Measurements from ENCODE around the gene SKAP1. TPM values are rescaled to one million over a fixed set of nuclear protein-coding genes. Genes with fewer than 3 reads are reported as not detected.

SKAP1 gene
- total and polyA plus RNA-seq, 4 donors = 1.4 to 4.9 (median 2.5) TPM

DNA sequence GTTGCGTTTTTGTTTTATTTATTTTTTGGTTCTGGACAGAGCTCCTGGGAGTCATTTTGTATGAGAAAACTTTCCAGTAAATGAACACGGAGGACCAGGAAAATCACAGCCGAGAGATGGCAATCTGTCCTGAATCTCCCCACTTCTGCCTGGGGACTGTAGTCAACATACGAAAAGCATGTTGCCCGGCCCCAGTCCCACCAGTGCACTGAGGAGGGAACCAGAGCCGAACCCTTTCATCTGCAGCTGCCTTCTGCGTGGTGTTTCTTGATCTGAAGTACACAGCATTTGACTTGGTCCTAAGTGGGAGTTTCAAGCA is 303.5 kb downstream of the SKAP1 start:
- H3K9me3 ChIP-seq (ENCODE audit: control insufficient read depth in 4 of 4, insufficient read depth in 3 of 4, low read length in 3 of 4) = no peaks in the 10 kb centered on the region
- H3K27ac ChIP-seq (ENCODE audit: low read depth in 1 of 2, low read length in 1 of 2) = no peak overlapping the region
- TF ChIP-seq, protein P1, sequence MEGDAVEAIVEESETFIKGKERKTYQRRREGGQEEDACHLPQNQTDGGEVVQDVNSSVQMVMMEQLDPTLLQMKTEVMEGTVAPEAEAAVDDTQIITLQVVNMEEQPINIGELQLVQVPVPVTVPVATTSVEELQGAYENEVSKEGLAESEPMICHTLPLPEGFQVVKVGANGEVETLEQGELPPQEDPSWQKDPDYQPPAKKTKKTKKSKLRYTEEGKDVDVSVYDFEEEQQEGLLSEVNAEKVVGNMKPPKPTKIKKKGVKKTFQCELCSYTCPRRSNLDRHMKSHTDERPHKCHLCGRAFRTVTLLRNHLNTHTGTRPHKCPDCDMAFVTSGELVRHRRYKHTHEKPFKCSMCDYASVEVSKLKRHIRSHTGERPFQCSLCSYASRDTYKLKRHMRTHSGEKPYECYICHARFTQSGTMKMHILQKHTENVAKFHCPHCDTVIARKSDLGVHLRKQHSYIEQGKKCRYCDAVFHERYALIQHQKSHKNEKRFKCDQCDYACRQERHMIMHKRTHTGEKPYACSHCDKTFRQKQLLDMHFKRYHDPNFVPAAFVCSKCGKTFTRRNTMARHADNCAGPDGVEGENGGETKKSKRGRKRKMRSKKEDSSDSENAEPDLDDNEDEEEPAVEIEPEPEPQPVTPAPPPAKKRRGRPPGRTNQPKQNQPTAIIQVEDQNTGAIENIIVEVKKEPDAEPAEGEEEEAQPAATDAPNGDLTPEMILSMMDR (IDR thresholded peaks at IDR 0.05; ENCODE audit: control extremely low read depth, extremely low read depth) = no peak
- H3K36me3 ChIP-seq (ENCODE audit: control insufficient read depth in 4 of 4, insufficient read depth in 4 of 4, low read length in 4 of 4) = peaks cover 10 to 30% (median 16%) of the 10 kb centered on the region in 4 donors
- no peak overlapping the region for H3K4me3 ChIP-seq
- ATAC-seq (ENCODE audit: insufficient read depth, low FRiP score) (no peak), DNase-seq (no peak)
- no peaks in the 10 kb centered on the region for H3K27me3 ChIP-seq (ENCODE audit: control insufficient read depth in 3 of 3, insufficient read depth in 3 of 3, low read length in 2 of 3)
- WGBS, 2 donors = 87 to 88% methylated on average over 7 of the region's 7 CpGs
- no peaks in the 10 kb centered on the region for H3K4me1 ChIP-seq (ENCODE audit: control insufficient read depth in 5 of 5, insufficient read depth in 5 of 5, low read length in 5 of 5)
- H3K9ac ChIP-seq (ENCODE audit: insufficient read depth in 1 of 2, low read length in 2 of 2) = no peak overlapping the region

DNA sequence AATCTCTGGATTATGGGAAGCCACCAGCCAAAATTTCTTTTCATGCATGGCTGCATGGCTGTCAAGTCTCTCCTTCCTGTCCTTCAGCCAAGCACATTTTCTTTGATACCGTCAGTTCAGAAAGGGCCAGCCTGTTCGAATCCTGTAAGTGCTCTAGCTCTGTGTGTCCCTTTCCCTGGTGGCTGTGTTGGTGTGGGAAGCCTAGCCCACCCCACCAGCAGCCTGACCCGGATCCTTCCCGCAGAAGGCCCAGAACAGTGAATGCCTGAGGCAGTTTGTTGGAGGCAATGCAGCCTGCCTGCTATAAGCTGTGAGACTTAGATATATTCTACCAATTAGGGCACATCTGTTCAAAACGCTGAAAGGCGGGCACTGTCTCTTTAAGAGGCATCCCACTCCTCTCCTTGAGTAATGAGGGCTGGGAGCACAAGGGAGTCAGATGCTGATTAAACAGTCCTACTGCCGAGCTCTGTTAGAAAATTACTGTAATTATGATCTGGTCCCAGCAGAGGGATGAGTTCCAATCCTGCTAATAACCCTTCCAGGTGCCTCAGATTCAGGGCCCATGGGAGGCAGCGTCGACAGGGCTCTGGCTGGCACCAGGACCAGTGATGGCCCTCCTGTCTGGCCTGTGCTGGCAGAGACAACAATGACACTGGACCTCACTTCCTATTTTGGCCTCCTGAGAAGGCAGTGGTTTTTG is 304.0 kb downstream of the SKAP1 start:
- DNase-seq = no peak
- no peak overlapping the region for H3K27ac ChIP-seq (ENCODE audit: low read depth in 1 of 2, low read length in 1 of 2)
- no peak for ATAC-seq (ENCODE audit: insufficient read depth, low FRiP score)
- H3K9ac ChIP-seq (ENCODE audit: insufficient read depth in 1 of 2, low read length in 2 of 2) = no peak overlapping the region
- TF ChIP-seq, protein P1 (IDR thresholded peaks at IDR 0.05; ENCODE audit: control extremely low read depth, extremely low read depth) = no peak
- H3K9me3 ChIP-seq (ENCODE audit: control insufficient read depth in 4 of 4, insufficient read depth in 3 of 4, low read length in 3 of 4) = no peaks in the 10 kb centered on the region
- H3K36me3 ChIP-seq (ENCODE audit: control insufficient read depth in 4 of 4, insufficient read depth in 4 of 4, low read length in 4 of 4) = peaks cover 14 to 36% (median 20%) of the 10 kb centered on the region in 4 donors
- no peaks in the 10 kb centered on the region for H3K27me3 ChIP-seq (ENCODE audit: control insufficient read depth in 3 of 3, insufficient read depth in 3 of 3, low read length in 2 of 3)
- no peak overlapping the region for H3K4me3 ChIP-seq
- 80 to 82% methylated on average over 9 of the region's 9 CpGs for WGBS, 2 donors
- no peaks in the 10 kb centered on the region for H3K4me1 ChIP-seq (ENCODE audit: control insufficient read depth in 5 of 5, insufficient read depth in 5 of 5, low read length in 5 of 5)

GRCh38 chr17:48123776-48124388 is 306.1 kb downstream of the SKAP1 start:
- H3K4me3 ChIP-seq = no peak overlapping the region
- H3K27ac ChIP-seq (ENCODE audit: low read depth in 1 of 2, low read length in 1 of 2) = no peak overlapping the region
- DNase-seq (no peak), ATAC-seq (ENCODE audit: insufficient read depth, low FRiP score) (no peak)
- TF ChIP-seq, protein P1 (IDR thresholded peaks at IDR 0.05; ENCODE audit: control extremely low read depth, extremely low read depth) = no peak
- H3K9ac ChIP-seq (ENCODE audit: insufficient read depth in 1 of 2, low read length in 2 of 2) = no peak overlapping the region
- H3K9me3 ChIP-seq (ENCODE audit: control insufficient read depth in 4 of 4, insufficient read depth in 3 of 4, low read length in 3 of 4) = no peaks in the 10 kb centered on the region
- no peaks in the 10 kb centered on the region for H3K27me3 ChIP-seq (ENCODE audit: control insufficient read depth in 3 of 3, insufficient read depth in 3 of 3, low read length in 2 of 3)
- no peaks in the 10 kb centered on the region for H3K4me1 ChIP-seq (ENCODE audit: control insufficient read depth in 5 of 5, insufficient read depth in 5 of 5, low read length in 5 of 5)
- H3K36me3 ChIP-seq (ENCODE audit: control insufficient read depth in 4 of 4, insufficient read depth in 4 of 4, low read length in 4 of 4) = peaks cover 14 to 39% (median 23%) of the 10 kb centered on the region in 4 donors
- 96 to 100% methylated on average over 4 of the region's 4 CpGs for WGBS, 2 donors
